ENCODE results near the gene ROR1. TPM values are rescaled to one million over a fixed set of nuclear protein-coding genes. Genes with fewer than 3 reads are reported as not detected.

Gene ROR1
- total and polyA plus RNA-seq, 9 donors: 3.0 to 26.1 (median 15.0) TPM

DNA sequence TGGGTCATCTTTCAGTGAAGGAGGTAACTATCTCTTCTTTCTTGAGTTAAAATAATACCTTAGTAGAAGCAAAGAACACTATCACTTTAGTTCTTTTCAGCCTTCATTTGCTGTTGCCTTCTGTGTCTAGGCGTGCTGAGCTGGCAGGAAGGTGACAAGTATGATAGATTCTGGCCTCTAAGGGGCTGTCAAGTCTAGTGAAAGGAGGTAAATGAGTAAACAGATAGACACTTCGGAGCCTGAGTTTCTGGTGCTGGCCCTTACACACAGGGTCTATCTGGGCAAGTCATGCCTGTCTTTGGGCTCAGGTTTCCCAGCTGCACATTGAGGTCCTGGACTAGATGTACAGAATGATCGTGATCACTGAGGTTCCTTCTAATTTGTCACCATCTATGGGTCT is 89.3 kb downstream of the ROR1 start:
- peaks cover 3% of the 10 kb centered on the region for H3K4me1 ChIP-seq (ENCODE audit: insufficient read depth)
- WGBS, 3 donors: 88 to 98% (median 94%) methylated on average over 3 of the region's 3 CpGs
- no peaks in the 10 kb centered on the region for H3K9me3 ChIP-seq
- H3K4me3 ChIP-seq: no peak overlapping the region
- intact Hi-C loops (cut with DNase I): no loop called here
- H3K27me3 ChIP-seq: no peaks in the 10 kb centered on the region
- H3K36me3 ChIP-seq: no peaks in the 10 kb centered on the region
- TF ChIP-seq, protein P1, sequence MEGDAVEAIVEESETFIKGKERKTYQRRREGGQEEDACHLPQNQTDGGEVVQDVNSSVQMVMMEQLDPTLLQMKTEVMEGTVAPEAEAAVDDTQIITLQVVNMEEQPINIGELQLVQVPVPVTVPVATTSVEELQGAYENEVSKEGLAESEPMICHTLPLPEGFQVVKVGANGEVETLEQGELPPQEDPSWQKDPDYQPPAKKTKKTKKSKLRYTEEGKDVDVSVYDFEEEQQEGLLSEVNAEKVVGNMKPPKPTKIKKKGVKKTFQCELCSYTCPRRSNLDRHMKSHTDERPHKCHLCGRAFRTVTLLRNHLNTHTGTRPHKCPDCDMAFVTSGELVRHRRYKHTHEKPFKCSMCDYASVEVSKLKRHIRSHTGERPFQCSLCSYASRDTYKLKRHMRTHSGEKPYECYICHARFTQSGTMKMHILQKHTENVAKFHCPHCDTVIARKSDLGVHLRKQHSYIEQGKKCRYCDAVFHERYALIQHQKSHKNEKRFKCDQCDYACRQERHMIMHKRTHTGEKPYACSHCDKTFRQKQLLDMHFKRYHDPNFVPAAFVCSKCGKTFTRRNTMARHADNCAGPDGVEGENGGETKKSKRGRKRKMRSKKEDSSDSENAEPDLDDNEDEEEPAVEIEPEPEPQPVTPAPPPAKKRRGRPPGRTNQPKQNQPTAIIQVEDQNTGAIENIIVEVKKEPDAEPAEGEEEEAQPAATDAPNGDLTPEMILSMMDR (IDR thresholded peaks at IDR 0.05): no peak
- TF ChIP-seq POLR2A (IDR thresholded peaks at IDR 0.05): no peak
- DNase-seq: no peak
- no peak overlapping the region for H3K27ac ChIP-seq

DNA sequence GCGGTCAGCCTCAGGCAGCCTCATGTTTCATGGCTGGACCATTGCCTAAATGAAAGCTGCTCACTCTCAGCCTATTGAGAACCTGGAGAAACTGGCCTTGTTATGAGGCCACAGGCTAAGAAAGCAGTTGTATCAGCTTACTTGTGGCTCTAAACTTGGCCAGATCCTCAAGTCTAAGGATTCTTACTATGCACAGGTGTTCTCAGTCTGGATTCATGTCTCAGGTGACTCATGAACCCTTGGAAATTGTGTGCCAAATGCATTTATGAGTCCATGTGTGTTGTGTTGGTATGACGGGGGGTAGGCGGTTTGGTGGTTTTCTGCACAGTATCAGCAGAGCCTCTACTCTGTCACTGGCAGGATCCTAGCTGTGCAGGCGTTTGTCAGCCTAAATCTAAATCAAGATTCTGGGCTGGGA is 90.4 kb downstream of the ROR1 start:
- intact Hi-C loops (cut with DNase I): no loop called here
- Histone ChIP-seq H3K27ac (no peak overlapping the region), H3K36me3 (no peaks in the 10 kb centered on the region), H3K9me3 (no peaks in the 10 kb centered on the region), H3K27me3 (no peaks in the 10 kb centered on the region), H3K4me1 (ENCODE audit: insufficient read depth) (peaks cover 3% of the 10 kb centered on the region), H3K4me3 (no peak overlapping the region)
- TF ChIP-seq, protein P1 (IDR thresholded peaks at IDR 0.05): no peak
- TF ChIP-seq EP300 (IDR thresholded peaks at IDR 0.05) (no peak), POLR2A (IDR thresholded peaks at IDR 0.05) (no peak)
- DNase-seq: no peak
- WGBS, 3 donors: 84 to 95% (median 91%) methylated on average over 4 of the region's 4 CpGs

DNA sequence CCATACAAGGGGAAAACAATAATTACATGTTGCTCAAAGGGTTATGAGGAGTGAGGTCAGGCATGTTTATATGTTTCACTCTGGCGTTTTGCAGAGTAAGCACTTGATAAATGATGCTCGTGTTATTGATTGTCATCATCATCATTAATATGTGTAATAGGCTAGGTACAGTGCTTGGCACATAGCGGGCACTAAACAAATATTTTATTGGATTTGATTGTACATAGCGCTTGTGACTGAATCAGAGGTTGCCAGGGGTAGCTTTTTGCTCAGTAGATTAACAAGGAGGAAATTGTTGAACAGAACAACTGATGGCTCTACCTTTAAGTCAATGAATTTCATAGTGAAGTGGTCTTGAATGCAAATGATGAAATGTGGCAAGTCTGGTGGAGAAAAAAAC is 91.7 kb downstream of the ROR1 start:
- 89 to 93% (median 92%) methylated on average over 4 of the region's 4 CpGs for WGBS, 3 donors
- DNase-seq: no peak
- no peaks in the 10 kb centered on the region for H3K36me3 ChIP-seq
- H3K4me1 ChIP-seq (ENCODE audit: insufficient read depth): peaks cover 3% of the 10 kb centered on the region
- no peaks in the 10 kb centered on the region for H3K9me3 ChIP-seq
- H3K27me3 ChIP-seq: no peaks in the 10 kb centered on the region
- intact Hi-C loops (cut with DNase I): no loop called here
- H3K27ac ChIP-seq: no peak overlapping the region
- no peak for TF ChIP-seq POLR2A (IDR thresholded peaks at IDR 0.05)
- TF ChIP-seq EP300 (IDR thresholded peaks at IDR 0.05): no peak
- TF ChIP-seq, protein P1 (IDR thresholded peaks at IDR 0.05): no peak
- no peak overlapping the region for H3K4me3 ChIP-seq

DNA sequence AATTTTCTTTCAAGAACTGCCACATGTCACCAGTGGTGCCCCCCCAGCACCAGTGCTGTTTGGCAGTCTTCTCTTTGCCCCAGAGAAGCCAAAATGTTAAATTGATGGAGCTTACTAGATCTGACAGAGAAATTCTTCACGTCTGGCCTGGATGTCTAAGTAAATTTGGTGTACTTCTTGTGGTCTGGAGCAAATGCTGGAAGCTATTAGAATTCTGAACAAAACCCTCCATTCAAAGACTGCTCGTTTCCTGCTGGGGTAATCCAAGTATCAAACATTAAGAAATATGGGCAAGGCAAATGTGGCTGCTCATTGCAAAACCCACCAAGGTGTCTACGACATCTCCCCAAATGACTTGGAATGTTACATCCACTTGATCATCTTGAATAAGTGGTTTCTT is 92.3 kb downstream of the ROR1 start:
- no peak overlapping the region for H3K4me3 ChIP-seq
- no peaks in the 10 kb centered on the region for H3K9me3 ChIP-seq
- TF ChIP-seq, protein P1 (IDR thresholded peaks at IDR 0.05): no peak
- no peak for TF ChIP-seq POLR2A (IDR thresholded peaks at IDR 0.05)
- TF ChIP-seq EP300 (IDR thresholded peaks at IDR 0.05): no peak
- intact Hi-C loops (cut with DNase I): no loop called here
- no peak for DNase-seq
- no peaks in the 10 kb centered on the region for H3K27me3 ChIP-seq
- 88 to 94% (median 91%) methylated on average over 3 of the region's 3 CpGs for whole genome bisulfite sequencing, 3 donors
- no peaks in the 10 kb centered on the region for H3K36me3 ChIP-seq
- H3K4me1 ChIP-seq (ENCODE audit: insufficient read depth): peaks cover 3% of the 10 kb centered on the region
- H3K27ac ChIP-seq: no peak overlapping the region
